GM18505 (cell line): ENCODE results near the gene UFSP2.

Experiments
- ATAC-seq: cut with Tn5 transposase; IDR thresholded peaks from one replicate; pipeline ENCODE4 v1.9.1; 2021; ENCODE audit not compliant: unreplicated experiment
- POLR2A ChIP-seq: IDR thresholded peaks from 4 replicates; pipeline ENCODE4 v1.6.1; 2011; ENCODE audit warnings: borderline replicate concordance; ENCODE audit not compliant: insufficient read depth, insufficient read length; ENCODE audit errors: extremely low read depth

The UFSP2 gene

GRCh38 chr4:185425647-185426352 is at the start of gene UFSP2:
TSS of gene UFSP2 (minus strand) at chr4:185425964. CDS start at chr4:185425868, 96 bp downstream.
- ATAC-seq: peak; percentile 95

DNA sequence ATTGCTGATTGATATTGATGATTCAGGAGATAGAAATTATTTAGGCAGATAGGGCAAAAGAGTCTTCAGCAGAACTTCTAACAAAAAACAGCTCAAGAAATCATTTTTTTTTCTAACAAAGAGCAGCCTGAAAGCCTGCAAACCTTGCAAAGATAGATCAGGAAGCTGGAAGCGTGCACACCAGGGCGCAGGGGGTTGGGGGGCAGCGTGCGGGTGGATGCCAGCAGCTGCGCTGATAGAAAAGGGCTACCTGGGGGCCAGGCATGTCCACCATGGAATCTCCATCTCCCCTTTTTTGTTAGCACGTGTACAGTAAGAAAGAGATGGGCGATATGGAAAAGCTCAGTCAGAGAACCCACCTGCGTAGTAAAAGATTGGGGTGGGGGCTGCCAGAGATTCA is 47.5 kb upstream of the UFSP2 start:
- ATAC-seq: no peak
- no peak for TF ChIP-seq POLR2A

More at GRCh38 chr4:185425647-185426352, at the start of gene UFSP2:
- TF ChIP-seq POLR2A: peak; percentile 81

DNA sequence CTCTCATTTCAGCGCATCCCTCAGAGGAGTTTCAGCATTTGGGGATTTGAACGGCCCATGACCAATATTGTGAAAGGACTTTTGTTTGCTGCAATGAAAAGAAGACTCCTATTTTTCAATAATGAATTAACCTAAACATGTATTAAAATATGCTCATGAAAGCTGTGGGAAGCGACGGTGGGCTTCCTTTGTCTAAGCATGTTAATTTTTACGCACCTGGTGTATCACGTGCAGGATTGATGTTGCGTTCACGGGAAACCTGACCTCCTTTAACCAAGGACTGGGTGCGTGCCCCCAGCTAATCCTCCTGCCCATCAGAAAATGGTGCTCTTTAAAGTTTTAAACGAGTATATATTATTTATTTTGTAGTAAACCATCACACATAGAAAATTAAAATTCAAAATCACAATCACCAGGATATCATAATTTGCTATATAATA is 46.4 kb upstream of the UFSP2 start:
- peak; percentile 2 for ATAC-seq
- no peak for TF ChIP-seq POLR2A

DNA sequence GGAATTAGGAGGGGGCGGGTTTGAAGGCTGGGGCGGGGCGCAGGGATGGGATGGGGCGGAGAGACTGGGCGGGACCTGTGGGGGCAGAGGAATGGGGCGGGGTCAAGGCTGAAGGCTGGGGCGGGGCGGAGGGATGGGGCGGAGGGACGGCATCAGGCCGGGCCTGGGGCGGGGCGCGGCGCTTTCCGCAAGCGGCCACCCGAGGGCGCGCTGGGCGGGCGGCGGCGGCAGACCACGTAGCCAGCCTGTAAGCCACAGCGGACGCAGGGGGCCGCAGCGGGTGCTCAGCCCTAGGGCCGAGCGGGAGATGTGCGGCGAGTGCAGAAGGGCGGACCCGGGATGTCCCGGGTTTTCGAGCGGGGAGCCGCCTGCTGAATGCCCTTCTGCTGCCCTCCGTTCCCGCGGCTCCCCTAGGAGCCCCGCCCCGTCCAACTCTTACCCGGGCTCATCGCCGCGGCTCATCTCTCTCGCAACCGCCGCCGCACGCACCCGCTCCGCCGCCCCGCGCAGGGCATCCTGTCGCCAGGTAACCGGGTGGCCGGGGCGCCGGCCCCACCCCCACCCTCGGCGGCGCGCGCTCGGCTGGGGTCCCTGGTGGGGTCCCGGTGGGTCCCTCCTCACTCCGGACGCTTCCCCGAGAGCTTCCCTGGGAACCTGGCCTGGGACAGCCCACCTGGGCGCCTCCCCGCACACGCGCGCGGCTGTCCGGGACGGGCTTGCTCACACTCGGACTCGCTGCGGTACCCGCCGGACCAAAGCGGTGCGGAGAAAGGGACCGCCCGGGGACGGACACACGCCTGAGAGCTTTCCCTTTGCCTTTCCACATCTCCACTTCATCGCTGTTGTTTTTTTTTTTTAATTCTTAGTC is 45.7 kb upstream of the UFSP2 start, which contains the start of gene CCDC110:
Gene CCDC110 (minus strand): TSS at position 499 of the 868 bp plus-strand sequence. CDS start 50 bp downstream, at position 449.
- ATAC-seq: peak; percentile 85
- TF ChIP-seq POLR2A: peak; percentile 48

DNA sequence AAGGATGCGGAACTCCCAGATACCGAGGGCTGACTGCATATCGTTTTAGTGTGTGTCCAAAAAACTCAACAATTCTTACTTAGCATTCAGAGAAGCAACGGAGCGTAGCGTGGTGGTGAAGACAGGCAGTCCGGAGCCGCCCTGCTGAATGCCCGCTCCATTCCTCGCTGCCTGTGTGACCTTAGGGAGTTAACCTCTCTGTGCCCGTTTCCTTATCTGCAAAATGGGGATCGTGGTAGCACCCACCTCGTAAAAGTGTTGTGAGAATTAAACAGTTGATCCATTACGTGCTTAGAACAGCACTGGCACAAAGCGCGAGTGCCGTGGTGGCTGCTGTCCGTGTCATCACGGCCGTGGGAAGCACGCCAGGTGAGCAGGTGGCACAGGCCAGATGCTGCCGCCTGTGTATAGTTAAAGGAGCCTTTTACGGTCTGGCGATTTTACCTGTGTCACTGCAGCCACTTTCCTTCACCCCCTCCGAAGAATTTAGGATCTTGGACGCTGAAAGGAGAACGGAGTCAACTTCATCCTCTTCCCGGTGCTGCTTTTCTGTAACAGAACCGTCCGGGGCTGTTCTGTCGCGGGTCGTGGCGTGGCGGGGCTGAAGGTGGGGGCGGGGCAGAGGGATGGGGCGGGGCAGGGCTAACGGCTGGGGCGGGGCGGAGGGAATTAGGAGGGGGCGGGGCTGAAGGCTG is 44.9 kb upstream of the UFSP2 start:
- peak; percentile 19 for ATAC-seq
- no peak for TF ChIP-seq POLR2A

DNA sequence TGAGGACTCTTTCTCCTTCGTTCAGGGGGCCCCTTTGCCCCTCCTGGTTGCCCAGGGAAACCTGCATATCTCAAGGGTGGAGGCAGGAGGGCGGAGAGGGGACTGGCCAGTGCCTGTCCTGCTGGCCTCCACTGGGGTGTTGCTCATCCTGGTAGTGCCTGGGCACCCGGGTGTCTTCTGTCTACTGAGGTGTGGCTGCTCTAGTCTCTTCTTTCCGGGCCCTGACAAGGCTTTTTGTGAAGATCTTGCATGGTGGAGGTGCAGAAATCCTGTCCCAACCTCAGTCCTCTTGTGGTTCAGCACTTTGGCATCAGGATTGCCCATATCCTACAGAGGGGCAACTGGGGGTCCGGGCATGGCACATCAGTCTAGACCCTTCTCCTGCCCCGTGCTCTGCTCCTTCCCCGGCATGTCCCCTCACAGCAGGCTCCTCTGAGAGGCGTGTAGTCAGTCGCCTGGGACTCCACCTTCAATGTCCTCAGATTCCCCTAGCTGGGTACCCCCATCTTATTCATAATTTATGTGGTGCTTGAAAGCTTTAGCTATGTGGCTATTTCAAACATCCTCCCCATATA is 43.9 kb upstream of the UFSP2 start:
- ATAC-seq: no peak
- no peak for TF ChIP-seq POLR2A

DNA sequence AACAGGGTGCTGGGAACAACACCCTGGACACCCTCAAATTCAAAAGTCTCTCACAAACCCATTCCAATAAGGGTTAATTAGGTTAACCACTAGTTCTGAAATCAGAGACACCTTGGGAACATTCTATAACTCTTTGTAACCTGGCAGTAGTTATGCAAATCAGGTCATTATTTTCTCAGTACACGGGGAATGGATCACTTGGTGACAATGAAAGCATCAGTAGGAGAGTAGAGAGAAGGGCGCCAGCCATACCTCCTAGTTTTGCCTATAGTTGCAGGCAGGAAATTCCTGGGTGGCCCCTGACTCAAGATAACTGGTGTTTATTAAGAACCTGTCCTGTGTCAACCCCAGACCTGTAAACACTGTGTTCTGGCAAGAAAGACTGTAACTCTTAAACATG is 43.2 kb upstream of the UFSP2 start:
- no peak for TF ChIP-seq POLR2A
- no peak for ATAC-seq

DNA sequence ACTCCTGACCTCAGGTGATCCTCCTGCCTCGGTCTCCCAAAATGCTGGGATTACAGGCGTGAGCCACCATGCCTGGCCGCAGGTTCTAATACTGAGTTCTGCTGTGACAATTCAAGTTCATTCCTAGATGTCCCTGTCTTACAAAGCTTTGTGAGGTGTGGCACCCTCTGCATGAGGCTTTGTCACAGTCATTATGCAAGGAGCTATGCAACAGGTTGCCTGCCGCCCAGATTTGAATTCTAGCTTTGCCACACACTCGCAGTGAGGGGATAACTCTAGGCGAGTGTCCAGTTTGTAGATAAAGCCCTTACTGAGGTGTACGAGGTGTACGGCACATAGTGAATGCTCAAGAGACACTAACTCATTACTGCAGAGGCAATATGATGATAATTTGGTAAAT is 42.2 kb upstream of the UFSP2 start:
- ATAC-seq: no peak
- no peak for TF ChIP-seq POLR2A

- ATAC-seq: no peak
- no peak for TF ChIP-seq POLR2A
These were observed 41.3 kb upstream of the UFSP2 start for GRCh38 chr4:185467101-185467500.

DNA sequence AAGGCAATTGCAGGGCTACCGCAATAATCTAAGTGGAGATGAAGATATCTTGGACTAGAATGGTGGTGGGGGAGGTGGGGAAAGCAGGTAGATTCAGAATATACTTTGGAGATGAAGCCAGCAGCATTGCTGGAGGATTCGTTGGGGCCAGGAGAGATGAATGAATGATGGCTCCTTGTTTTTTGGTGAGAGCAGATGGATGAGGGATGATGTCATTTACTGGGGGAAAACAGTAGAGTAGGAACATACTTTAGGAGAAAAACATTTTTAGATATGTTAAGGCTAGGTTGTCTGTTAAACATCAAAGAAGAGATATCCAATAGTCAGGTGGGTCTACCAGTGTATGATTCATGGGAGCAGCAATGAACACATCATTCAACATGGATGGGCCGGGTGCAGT is 39.9 kb upstream of the UFSP2 start:
- ATAC-seq: no peak
- no peak for TF ChIP-seq POLR2A

DNA sequence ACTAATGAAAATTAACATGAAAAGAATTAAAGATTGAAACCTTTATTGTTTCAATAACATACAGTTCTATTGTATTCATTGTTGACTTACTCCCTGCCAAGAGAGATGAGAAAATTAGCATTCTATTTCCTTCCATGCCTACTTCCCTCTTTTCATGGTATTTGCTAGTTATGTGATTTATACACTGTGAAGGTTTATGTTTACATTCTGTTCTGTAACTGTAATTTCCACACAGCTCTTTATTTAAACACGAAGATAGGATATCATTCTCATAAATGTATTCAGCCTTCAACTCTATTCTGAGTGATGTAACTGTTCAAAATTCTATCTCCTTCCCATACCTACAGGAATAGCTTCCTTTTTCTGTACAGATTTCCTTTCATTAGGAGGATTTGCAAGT is 39.1 kb upstream of the UFSP2 start:
- ATAC-seq: no peak
- no peak for TF ChIP-seq POLR2A

GRCh38 chr4:185464183-185464582 is 38.4 kb upstream of the UFSP2 start:
- no peak for ATAC-seq
- TF ChIP-seq POLR2A: no peak

DNA sequence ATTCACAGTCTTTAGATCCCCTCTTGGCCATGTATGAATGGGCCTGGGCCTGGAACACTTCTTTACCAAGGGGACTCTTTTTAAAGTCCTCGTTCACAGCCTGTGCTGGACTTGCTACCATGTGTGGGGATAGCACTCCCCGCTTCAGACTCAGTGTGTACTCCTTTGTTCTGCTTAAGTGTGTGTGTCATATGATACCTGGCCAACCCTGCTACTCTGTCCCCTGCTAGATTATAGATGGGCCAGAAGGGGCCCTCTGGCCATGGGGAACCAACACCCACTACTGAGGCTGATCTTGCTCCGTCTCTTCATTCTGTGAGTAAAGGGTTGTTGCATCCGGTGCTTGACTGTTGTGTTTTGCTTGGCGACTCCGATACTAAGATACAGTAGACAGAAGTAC is 37.8 kb upstream of the UFSP2 start:
- no peak for ATAC-seq
- TF ChIP-seq POLR2A: no peak
